Measurements from ENCODE around the gene CDC42BPA. TPM values are rescaled to one million over a fixed set of nuclear protein-coding genes. Genes with fewer than 3 reads are reported as not detected.

CDC42BPA gene
- total RNA-seq, 1 experiment from 2014 or later, result 32.0 TPM

GRCh38 chr1:227102056-227102455, 216.2 kb downstream of the CDC42BPA start:
- Histone ChIP-seq H3F3A (ENCODE audit: low read length, unreplicated experiment) (no peaks in the 10 kb centered on the region), H3K4me2 (ENCODE audit: low read length) (no peak overlapping the region), H3K9me2 (replicated peaks; ENCODE audit: low read length) (no peaks in the 10 kb centered on the region), H3K9me3 (ENCODE audit: low read length) (no peaks in the 10 kb centered on the region), H2AFZ (ENCODE audit: low read length) (no peak overlapping the region), H3K4me1 (ENCODE audit: insufficient read depth, low read length) (no peaks in the 10 kb centered on the region; the same call in 1 of the 2 replicates), H3K27me3 (ENCODE audit: low read length) (no peaks in the 10 kb centered on the region), H3K79me2 (ENCODE audit: low read length) (no peaks in the 10 kb centered on the region), H3K9ac (ENCODE audit: low read length) (no peak overlapping the region), H4K20me1 (ENCODE audit: low read length) (no peaks in the 10 kb centered on the region), H3K36me3 (ENCODE audit: low read depth, low read length) (peaks cover 3% of the 10 kb centered on the region; the same call in 1 of the 2 replicates), H3K4me3 (ENCODE audit: low read length) (no peak overlapping the region), H3K27ac (ENCODE audit: low read length) (no peak overlapping the region)
- no peak for ATAC-seq
- DNase-seq, result no peak
- TF ChIP-seq EZH2phosphoT487 (IDR thresholded peaks at IDR 0.05; ENCODE audit: borderline replicate concordance, low read length) (no peak), EZH2 (IDR thresholded peaks at IDR 0.05; ENCODE audit: low read length, unreplicated experiment) (no peak), CTCF (conservative IDR thresholded peaks at IDR 0.05; ENCODE audit: low read depth, low read length) (no peak)
- ChIA-PET POLR2A (ENCODE audit: unreplicated experiment) (no interaction called here), CTCF (no interaction called here)
- BruUV-seq (replicated peaks), result no TSS peak
- intact Hi-C loops (cut with micrococcal nuclease), result no loop called here

GRCh38 chr1:227094249-227094966, 223.9 kb downstream of the CDC42BPA start:
- H3F3A ChIP-seq (ENCODE audit: low read length, unreplicated experiment), result peaks cover 5% of the 10 kb centered on the region
- ChIA-PET POLR2A (ENCODE audit: unreplicated experiment) (interaction anchor here (0.6 kb wide), 2 partner anchors 36 to 201 kb away, joined by 3 to 6 read pairs; no protein-coding TSS in a partner anchor), CTCF (interaction anchor here (0.7 to 0.9 kb wide), 2 partner anchors 218 to 231 kb away, joined by 4 read pairs; no protein-coding TSS in a partner anchor)
- peak overlapping the region; percentile 59 for H3K4me2 ChIP-seq (ENCODE audit: low read length)
- H3K4me3 ChIP-seq (ENCODE audit: low read length), result peak overlapping the region; percentile 2; the same call in 1 of the 2 replicates
- no peaks in the 10 kb centered on the region for H3K9me3 ChIP-seq (ENCODE audit: low read length)
- H3K36me3 ChIP-seq (ENCODE audit: low read depth, low read length), result peaks cover 6% of the 10 kb centered on the region
- ATAC-seq (peak; percentile 83), DNase-seq (peak; percentile 92)
- BruUV-seq (replicated peaks), result no TSS peak
- no peaks in the 10 kb centered on the region for H4K20me1 ChIP-seq (ENCODE audit: low read length)
- no peaks in the 10 kb centered on the region for H3K9me2 ChIP-seq (replicated peaks; ENCODE audit: low read length)
- intact Hi-C loops (cut with micrococcal nuclease), result loop anchor here (1.0 to 10.0 kb wide), 3 partner anchors 21 to 227 kb away; partner anchors contain the start of gene COQ8A
- H2AFZ ChIP-seq (ENCODE audit: low read length), result no peak overlapping the region
- H3K4me1 ChIP-seq (ENCODE audit: insufficient read depth, low read length), result peaks cover 24% of the 10 kb centered on the region
- TF ChIP-seq EZH2 (IDR thresholded peaks at IDR 0.05; ENCODE audit: low read length, unreplicated experiment), result no peak
- TF ChIP-seq EZH2phosphoT487 (IDR thresholded peaks at IDR 0.05; ENCODE audit: borderline replicate concordance, low read length), result no peak
- TF ChIP-seq CTCF (conservative IDR thresholded peaks at IDR 0.05; ENCODE audit: low read depth, low read length), result no peak
- no peak overlapping the region; the same call in 1 of the 2 replicates for H3K9ac ChIP-seq (ENCODE audit: low read length)
- H3K79me2 ChIP-seq (ENCODE audit: low read length), result no peaks in the 10 kb centered on the region
- peak overlapping the region; percentile 77 for H3K27ac ChIP-seq (ENCODE audit: low read length)
- no peaks in the 10 kb centered on the region for H3K27me3 ChIP-seq (ENCODE audit: low read length)

- intact Hi-C loops (cut with micrococcal nuclease), result loop anchor here (5.0 to 10.0 kb wide), 2 partner anchors 149 to 226 kb away; partner anchors contain the start of gene COQ8A
- Histone ChIP-seq H3K79me2 (ENCODE audit: low read length) (no peaks in the 10 kb centered on the region), H3K9me2 (replicated peaks; ENCODE audit: low read length) (no peaks in the 10 kb centered on the region), H3K27ac (ENCODE audit: low read length) (peak overlapping the region; percentile 77), H3K4me1 (ENCODE audit: insufficient read depth, low read length) (peaks cover 24% of the 10 kb centered on the region), H3K27me3 (ENCODE audit: low read length) (no peaks in the 10 kb centered on the region), H3F3A (ENCODE audit: low read length, unreplicated experiment) (peaks cover 5% of the 10 kb centered on the region), H3K4me2 (ENCODE audit: low read length) (peak overlapping the region; percentile 59), H3K36me3 (ENCODE audit: low read depth, low read length) (peaks cover 6% of the 10 kb centered on the region), H4K20me1 (ENCODE audit: low read length) (no peaks in the 10 kb centered on the region), H3K9me3 (ENCODE audit: low read length) (no peaks in the 10 kb centered on the region), H3K9ac (ENCODE audit: low read length) (no peak overlapping the region), H3K4me3 (ENCODE audit: low read length) (no peak overlapping the region), H2AFZ (ENCODE audit: low read length) (no peak overlapping the region)
- CTCF ChIA-PET, result no interaction called here
- TF ChIP-seq EZH2phosphoT487 (IDR thresholded peaks at IDR 0.05; ENCODE audit: borderline replicate concordance, low read length) (no peak), CTCF (conservative IDR thresholded peaks at IDR 0.05; ENCODE audit: low read depth, low read length) (no peak), EZH2 (IDR thresholded peaks at IDR 0.05; ENCODE audit: low read length, unreplicated experiment) (no peak)
- POLR2A ChIA-PET (ENCODE audit: unreplicated experiment), result no interaction called here
- DNase-seq (no peak), ATAC-seq (no peak)
- BruUV-seq (replicated peaks), result no TSS peak
These were observed 225.0 kb downstream of the CDC42BPA start for GRCh38 chr1:227093309-227093708.
